MM.1S (cell line): ENCODE results near the gene EPX.

Experiments used
- DNase-seq: peaks from one replicate; pipeline ENCODE4 v3.0.0-alpha.2; 2015
- H2AFZ ChIP-seq: fragments of 300-600 bp; sonication (generic); 2 replicates; pipeline ENCODE4 v1.6.0; 2016; ENCODE audit warnings: antibody characterized with exemption, low read length
- H3F3A ChIP-seq: fragments of 300-600 bp; sonication (generic); 2 replicates; pipeline ENCODE4 v1.6.1; 2016; ENCODE audit warnings: mild to moderate bottlenecking, antibody characterized with exemption, low read length, moderate library complexity, mixed read lengths; ENCODE audit not compliant: insufficient read depth
- H3K27ac ChIP-seq: fragments of 300-600 bp; sonication (generic); 2 replicates; pipeline ENCODE4 v1.5.1; 2016; ENCODE audit warnings: mild to moderate bottlenecking, low read length
- H3K27me3 ChIP-seq: fragments of 300-600 bp; sonication (generic); replicated peaks from 2 replicates; pipeline ENCODE4 v1.6.0; 2016; ENCODE audit warnings: low read length; ENCODE audit not compliant: insufficient read depth
- H3K36me3 ChIP-seq: fragments of 300-600 bp; sonication (generic); replicated peaks from 2 replicates; pipeline ENCODE4 v1.6.1; 2016; ENCODE audit warnings: mild to moderate bottlenecking, low read length, mixed read lengths; ENCODE audit not compliant: insufficient read depth
- H3K4me1 ChIP-seq: fragments of 300-600 bp; sonication (generic); 2 replicates; pipeline ENCODE4 v1.6.1; 2016; ENCODE audit warnings: low read length, mixed read lengths
- H3K4me2 ChIP-seq: fragments of 300-600 bp; sonication (generic); 2 replicates; pipeline ENCODE4 v1.6.0; 2016; ENCODE audit warnings: low read depth, low read length
- H3K4me3 ChIP-seq: fragments of 300-600 bp; sonication (generic); 2 replicates; pipeline ENCODE4 v1.5.1; 2016; ENCODE audit warnings: low read length, mixed read lengths
- H3K79me2 ChIP-seq: fragments of 300-600 bp; sonication (generic); 2 replicates; pipeline ENCODE4 v1.6.1; 2016; ENCODE audit warnings: mixed run types, low read length, mixed read lengths
- H3K9ac ChIP-seq: fragments of 300-600 bp; sonication (generic); 2 replicates; pipeline ENCODE4 v1.6.1; 2016; ENCODE audit warnings: low read length, mixed read lengths
- H3K9me2 ChIP-seq: fragments of 300-600 bp; sonication (generic); replicated peaks from 2 replicates; pipeline ENCODE4 v1.6.1; 2016; ENCODE audit warnings: mild to moderate bottlenecking, low read length, mixed read lengths; ENCODE audit not compliant: insufficient read depth
- H3K9me3 ChIP-seq: fragments of 300-600 bp; sonication (generic); replicated peaks from 2 replicates; pipeline ENCODE4 v1.6.1; 2016; ENCODE audit warnings: mild to moderate bottlenecking, low read length, mixed read lengths; ENCODE audit not compliant: insufficient read depth
- H4K20me1 ChIP-seq: fragments of 300-600 bp; sonication (generic); 2 replicates; pipeline ENCODE4 v1.6.1; 2016; ENCODE audit warnings: mild to moderate bottlenecking, low read length, moderate library complexity, mixed read lengths; ENCODE audit not compliant: insufficient read depth
- CTCF ChIP-seq: fragments of 300-600 bp; sonication (generic); IDR thresholded peaks from 2 replicates; pipeline ENCODE4 v1.5.1; 2016; ENCODE audit warnings: antibody characterized with exemption, low read length, mixed read lengths
- EZH2 ChIP-seq: fragments of 300-600 bp; sonication (generic); optimal IDR thresholded peaks from 2 replicates; pipeline ENCODE3; 2017; ENCODE audit warnings: low read depth, mild to moderate bottlenecking, antibody characterized with exemption, low read length, mixed read lengths
- EZH2phosphoT487 ChIP-seq: fragments of 300-600 bp; sonication (generic); IDR thresholded peaks from 2 replicates; pipeline ENCODE4 v1.6.1; 2018; ENCODE audit warnings: antibody characterized with exemption, low read length

Gene EPX

GRCh38 chr17:58200024-58200633 is 7.6 kb downstream of the EPX start:
- Histone ChIP-seq H3K36me3 (no peaks in the 10 kb centered on the region), H3K79me2 (no peaks in the 10 kb centered on the region), H3K27me3 (peaks cover 72% of the 10 kb centered on the region), H3K9ac (no peak overlapping the region), H2AFZ (no peak overlapping the region; the same call in 1 of the 2 replicates), H3K4me3 (no peak overlapping the region), H3K9me2 (no peaks in the 10 kb centered on the region), H3K9me3 (no peaks in the 10 kb centered on the region), H3K4me1 (no peaks in the 10 kb centered on the region), H4K20me1 (no peaks in the 10 kb centered on the region), H3K27ac (no peak overlapping the region), H3K4me2 (peak overlapping the region; percentile 24; the same call in 1 of the 2 replicates), H3F3A (no peaks in the 10 kb centered on the region)
- DNase-seq: peak; percentile 53
- no peak for TF ChIP-seq EZH2phosphoT487
- TF ChIP-seq CTCF: peak; percentile 86
- no peak for TF ChIP-seq EZH2

- Histone ChIP-seq H3K4me2 (no peak overlapping the region), H3K9ac (no peak overlapping the region), H3K27ac (no peak overlapping the region), H3K27me3 (peaks cover 48% of the 10 kb centered on the region), H2AFZ (no peak overlapping the region), H4K20me1 (no peaks in the 10 kb centered on the region), H3K9me3 (no peaks in the 10 kb centered on the region), H3K9me2 (no peaks in the 10 kb centered on the region), H3K79me2 (no peaks in the 10 kb centered on the region), H3K4me3 (no peak overlapping the region), H3F3A (no peaks in the 10 kb centered on the region), H3K4me1 (no peaks in the 10 kb centered on the region), H3K36me3 (no peaks in the 10 kb centered on the region)
- TF ChIP-seq CTCF (no peak), EZH2phosphoT487 (no peak), EZH2 (no peak)
- DNase-seq: no peak
Observed at GRCh38 chr17:58202859-58203258, 10.3 kb downstream of the EPX start.

- H3K4me1 ChIP-seq: no peaks in the 10 kb centered on the region
- no peak for TF ChIP-seq EZH2
- TF ChIP-seq CTCF: no peak
- TF ChIP-seq EZH2phosphoT487: no peak
- H3K79me2 ChIP-seq: no peaks in the 10 kb centered on the region
- H3K27ac ChIP-seq: no peak overlapping the region
- H4K20me1 ChIP-seq: no peaks in the 10 kb centered on the region
- H3K9ac ChIP-seq: no peak overlapping the region
- no peak overlapping the region for H3K4me3 ChIP-seq
- H3K27me3 ChIP-seq: peaks cover 29% of the 10 kb centered on the region
- no peak overlapping the region for H2AFZ ChIP-seq
- DNase-seq: no peak
- no peaks in the 10 kb centered on the region for H3K9me2 ChIP-seq
- no peak overlapping the region for H3K4me2 ChIP-seq
- no peaks in the 10 kb centered on the region for H3F3A ChIP-seq
- no peaks in the 10 kb centered on the region for H3K36me3 ChIP-seq
- no peaks in the 10 kb centered on the region for H3K9me3 ChIP-seq
Observed at GRCh38 chr17:58204796-58205195, 12.3 kb downstream of the EPX start.
